ENCODE measurements around the gene IL13.

IL13 gene

DNA sequence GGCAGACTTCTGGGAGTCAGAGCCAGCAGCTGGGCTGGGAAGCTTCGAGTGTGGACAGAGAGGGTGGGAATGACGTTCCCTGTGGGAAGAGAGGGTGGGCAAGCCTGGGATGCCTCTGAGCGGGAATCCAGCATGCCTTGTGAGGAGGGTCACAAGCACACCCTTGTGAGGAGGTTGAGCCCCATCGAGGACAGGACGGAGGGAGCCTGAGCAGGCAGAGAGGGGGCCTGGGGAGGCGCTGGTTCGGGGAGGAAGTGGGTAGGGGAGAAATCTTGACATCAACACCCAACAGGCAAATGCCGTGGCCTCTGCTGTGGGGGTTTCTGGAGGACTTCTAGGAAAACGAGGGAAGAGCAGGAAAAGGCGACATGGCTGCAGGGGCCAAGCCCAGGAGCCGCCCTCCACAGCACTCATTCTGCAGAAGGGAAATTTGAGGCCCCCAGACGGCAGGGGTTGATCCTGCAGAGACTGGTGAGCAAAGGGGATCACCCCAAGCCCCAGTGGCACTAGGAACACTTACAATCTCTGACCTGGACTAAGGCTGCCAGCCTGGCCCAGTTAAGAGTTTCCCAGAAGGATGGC, 1.1 kb upstream of the IL13 start:
- no peak for DNase-seq

DNA sequence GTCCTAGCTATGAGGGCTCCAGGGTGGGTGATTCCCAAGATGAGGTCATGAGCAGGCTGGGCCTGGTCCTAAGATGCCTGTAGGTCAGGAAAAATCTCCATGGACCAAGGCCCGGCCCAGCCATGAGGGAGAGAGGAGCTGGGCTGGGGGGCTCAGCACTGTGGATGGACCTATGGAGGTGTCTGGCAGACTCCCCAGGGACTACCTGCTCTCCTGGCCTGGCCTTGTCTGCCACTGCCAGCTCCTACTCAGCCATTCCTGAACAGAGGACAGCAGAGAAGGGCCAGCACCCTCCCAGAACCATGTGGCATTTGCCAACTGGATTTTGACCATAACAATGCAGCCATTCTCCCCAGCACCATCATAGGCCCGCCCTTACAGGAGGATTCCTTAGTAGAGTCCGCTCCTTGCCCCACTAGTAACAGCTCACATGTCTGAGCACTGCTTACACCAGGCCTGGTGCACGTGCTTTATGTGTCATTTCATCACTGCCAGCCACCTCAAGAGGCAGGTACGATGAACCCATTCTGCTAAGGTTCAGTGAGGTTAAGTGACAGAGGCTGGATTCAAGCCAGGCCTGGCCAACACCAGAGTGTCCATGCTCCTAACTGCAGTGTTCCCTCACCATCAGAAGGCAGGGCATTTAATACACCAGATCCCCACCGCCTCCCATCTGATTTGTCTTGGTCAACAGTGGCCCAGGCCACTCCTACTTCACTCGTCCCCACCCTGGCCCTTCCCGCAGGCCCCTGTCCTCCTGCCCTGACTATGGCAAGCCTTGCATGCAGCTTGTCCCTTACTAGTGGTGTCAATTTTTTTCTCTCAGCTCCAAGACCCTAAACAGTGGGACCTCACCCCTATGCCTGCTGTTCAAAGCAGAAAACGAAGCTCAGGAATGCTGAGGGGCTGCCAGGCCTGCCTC, 669 bp downstream of the IL13 start:
- no peak for DNase-seq

DNA sequence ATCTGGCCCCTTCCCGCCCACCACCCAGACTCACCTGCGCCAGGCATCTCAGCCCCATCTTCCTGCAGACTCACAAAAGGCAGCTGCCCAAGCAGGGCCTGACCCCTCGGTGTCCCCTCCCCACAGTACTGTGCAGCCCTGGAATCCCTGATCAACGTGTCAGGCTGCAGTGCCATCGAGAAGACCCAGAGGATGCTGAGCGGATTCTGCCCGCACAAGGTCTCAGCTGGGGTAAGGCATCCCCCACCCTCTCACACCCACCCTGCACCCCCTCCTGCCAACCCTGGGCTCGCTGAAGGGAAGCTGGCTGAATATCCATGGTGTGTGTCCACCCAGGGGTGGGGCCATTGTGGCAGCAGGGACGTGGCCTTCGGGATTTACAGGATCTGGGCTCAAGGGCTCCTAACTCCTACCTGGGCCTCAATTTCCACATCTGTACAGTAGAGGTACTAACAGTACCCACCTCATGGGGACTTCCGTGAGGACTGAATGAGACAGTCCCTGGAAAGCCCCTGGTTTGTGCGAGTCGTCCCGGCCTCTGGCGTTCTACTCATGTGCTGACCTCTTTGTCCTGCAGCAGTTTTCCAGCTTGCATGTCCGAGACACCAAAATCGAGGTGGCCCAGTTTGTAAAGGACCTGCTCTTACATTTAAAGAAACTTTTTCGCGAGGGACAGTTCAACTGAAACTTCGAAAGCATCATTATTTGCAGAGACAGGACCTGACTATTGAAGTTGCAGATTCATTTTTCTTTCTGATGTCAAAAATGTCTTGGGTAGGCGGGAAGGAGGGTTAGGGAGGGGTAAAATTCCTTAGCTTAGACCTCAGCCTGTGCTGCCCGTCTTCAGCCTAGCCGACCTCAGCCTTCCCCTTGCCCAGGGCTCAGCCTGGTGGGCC, 1.9 kb downstream of the IL13 start:
- no peak for DNase-seq

DNA sequence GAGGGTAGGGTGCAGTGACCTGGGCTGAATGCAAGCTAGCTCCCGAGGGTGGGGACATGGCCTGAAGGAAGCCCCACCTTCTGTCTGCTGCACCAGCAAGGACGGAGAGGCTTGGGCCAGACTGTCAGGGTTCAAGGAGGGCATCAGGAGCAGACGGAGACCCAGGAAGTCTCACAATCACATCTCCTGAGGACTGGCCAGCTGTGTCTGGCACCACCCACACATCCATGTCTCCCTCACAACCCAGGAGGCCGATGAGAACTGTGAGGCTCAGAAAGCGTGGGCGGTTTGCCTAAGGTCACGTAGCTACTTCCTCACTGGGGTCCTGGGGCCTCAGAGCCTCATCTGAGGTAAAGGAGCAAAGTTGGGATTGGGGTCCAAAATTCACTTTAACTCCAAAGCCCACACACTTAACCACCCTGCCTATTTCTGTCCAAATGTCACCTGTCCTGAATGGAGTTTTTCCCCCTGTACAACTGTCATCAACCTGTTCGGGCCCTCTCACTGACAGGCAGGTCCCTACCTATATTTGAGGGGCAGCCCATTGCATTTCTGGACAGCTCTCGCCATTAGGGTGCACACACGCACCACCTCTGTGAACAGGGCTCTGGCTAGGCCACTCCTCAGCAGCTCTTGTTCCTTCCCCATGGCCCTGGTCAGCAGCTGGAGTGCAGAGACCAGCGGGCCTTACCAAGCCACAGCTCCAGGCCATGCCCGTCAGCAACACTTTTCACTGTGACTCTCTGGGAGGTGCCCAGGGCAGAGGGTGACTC, 3.4 kb downstream of the IL13 start:
- DNase-seq: no peak

DNA sequence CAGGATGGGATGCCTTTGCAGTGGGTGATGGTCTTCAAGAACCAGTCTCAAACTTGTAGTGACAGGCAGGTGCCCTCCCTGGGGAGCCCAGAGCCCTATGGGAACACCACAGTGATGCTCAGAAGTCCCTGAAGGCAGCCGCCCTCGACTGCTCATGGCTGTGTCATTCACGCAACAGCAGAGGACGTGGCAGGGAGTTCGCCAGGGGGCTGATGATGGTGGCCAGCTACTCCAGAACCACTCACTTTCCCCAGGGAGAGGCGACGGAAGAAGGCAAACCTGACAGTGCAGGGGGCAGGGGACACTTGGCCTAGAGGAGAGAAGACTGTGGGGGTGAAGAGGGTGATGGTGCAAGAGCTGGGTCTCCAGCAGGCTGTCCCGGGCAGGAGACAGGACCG, 4.0 kb downstream of the IL13 start:
- no peak for DNase-seq

DNA sequence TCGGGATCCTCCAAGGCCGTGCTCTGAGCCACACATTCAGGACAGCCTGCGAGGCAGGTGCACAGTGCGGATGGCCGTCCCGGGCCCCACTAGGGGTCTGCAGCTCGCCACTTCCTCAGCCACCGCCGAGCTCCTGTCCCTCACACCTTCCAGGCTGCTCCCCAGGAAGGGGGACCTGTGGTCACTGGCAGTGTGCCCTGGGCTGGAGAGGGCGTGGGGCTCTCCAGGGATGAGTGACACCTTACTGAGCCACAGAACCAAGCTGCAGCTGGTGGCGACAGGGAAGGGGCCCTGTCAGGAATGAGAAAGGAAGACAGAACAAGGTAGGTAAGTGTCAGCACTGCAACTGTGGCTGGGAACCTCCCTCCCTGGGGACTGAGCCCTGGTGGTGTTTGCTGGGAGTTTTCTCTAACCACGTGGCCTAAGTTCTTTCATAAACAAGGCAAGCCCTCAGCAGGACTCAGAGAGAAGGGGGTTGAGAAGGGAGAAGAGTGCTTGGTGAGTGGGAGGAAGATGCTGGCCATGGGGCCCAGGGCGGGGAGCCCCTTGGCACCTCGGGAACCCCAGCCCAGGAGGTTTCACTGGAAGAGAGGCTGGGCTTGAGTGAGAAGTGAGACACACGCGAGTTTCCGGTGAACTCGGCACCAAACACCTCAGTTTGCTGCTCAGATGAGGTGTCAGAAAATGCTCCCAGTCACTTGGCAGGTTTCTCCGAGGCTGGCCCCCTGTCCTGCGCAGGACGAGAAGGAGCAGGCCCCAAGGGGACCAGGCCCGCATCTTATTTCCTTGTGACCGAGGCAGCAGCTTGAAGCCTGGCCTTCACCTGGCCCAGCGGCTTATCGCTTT, 5.2 kb downstream of the IL13 start:
- no peak for DNase-seq

DNA sequence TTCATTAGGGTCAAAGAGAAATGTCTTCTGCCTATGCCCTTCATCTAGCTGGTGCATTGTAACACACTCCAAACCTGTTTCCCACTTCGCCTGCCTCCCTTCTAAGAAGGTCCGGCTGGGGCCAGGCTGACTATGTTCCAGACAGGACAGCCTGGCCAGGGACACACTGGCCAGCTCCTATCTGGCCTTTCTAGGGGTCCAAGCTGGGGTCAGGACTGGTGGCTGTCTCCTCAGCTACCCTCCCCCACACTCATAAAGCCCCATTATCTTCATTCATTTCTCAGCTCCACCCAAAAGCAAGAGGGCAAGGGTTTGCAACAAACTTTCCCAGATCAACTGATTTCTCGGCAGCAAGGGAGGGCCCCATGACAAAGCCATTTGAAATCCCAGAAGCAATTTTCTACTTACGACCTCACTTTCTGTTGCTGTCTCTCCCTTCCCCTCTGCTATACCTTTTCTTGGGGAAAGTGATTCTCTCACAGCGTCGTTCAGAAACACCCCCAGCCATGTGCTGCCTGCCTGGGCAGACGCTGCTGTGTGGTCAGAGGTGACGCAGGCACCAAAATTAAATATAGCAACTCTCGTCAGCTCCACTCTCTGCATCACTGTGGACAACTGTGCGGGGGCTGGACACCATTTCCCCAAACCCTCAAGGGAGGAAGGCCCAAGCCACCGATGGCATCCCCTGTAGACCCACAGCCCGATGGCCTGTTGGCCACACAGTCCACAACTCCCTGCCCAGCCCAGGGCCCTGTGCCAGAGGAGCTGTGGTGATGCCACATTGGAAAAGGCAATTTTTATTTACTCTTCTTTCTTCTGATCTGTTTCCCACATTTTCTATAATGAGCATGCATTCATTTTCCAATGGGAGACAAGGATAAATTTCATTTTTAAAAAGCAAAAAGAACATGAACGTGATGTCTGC, 6.1 kb downstream of the IL13 start:
- no peak for DNase-seq

DNA sequence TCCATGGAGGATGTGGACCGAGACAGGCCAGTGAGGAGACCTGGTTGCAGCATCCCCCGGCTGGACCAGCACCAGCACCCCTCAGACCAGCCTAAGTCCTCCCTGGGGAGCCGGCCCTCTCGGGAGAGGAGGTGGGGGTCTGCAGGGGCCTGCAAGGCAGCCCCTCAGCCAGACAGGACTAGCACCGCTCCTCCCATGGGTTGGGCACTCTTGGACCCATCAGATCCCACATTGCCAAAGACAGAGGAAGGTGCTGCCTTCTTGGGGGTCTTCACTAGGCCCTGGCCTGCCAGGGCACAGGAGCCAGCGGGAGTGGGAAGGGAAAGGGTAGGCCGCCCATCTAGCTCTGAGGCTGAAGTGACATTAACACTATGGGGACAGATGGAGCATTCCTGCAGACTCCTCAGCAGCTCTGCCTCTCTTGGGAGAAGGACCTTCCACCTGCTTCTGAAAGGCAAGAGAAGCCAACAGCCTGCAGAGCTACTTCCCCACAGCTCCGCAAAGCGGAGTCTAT, 6.8 kb downstream of the IL13 start:
- no peak for DNase-seq

DNA sequence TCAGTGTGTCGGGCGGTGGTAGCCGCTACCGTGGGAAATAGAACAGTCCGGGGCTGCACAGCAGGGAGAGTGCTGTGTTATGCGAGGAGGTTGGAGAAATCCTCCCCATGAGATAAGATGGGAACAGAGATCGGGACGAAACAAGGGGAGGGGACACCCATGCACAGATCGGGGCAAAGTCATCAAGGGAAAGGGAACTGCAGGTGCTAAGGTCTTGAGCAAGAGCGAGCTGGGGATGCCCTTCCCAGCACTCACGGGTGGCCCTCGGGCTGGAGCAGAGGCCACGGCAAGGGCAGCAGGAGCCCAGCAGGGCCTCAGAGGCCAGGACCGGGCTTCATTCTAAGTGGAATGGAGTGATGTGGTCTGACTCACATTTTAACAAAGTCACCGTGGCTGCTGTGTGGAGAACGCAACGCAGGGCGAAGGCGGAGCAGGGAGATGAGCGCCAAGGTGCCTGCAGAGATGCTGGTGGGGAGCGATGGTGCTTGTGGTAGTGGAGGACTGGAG, 7.7 kb downstream of the IL13 start:
- DNase-seq: no peak

DNA sequence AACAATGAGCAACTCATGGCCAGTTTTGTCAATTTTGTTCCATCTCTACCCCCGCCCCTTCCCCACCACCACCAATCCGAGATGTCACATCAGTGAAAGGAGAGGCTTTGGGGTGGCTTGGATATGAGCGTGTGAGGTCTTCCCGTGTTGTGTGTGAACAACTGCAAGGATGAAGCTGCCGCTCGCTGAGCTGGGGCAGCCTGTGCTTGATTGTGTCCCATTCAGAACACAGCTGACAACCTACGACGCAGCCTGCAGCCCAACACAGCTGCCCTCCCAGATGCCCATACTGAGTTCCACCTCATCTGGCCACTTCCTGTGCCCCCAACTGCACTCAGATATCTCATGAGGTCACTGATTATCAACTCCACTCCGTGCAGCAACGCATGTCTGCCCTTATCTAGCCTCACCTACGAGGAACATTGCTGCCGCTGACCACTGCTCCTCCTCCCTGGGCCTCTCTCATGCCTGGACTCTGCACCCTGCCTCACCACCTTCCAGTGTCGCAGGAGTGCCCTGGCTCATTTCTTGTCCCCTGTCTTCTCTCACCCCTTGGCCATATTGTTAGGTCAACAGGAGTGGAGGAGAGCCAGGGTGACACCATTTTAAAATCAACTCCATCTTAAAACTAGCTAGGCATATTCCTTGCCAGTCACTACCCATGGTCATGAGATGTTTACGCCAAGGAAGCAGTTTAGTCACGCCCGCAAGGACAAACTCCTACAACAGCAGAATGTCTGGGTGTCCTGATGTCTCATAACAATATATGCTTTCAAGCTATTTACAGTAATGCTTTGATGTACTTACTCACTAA, 8.5 kb downstream of the IL13 start:
- DNase-seq: no peak

DNA sequence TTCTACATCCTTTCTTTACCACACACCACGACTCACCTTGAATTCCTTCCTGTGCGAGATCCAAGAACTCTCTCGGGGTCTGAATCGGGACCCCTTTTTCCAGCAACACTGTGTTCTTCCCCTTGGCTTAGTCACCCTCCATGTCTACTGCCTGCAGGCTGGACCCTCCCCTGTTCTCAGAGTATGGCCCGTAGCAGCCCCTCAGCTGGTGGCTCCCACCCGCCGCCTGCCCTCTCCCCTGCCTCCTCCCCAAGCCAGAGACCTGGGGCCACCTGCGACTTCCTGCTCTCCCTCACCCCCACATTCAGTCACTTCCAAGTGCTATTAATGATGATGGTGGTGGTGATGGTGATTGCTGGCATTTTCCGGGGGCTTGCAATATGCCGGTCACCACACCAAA, 9.3 kb downstream of the IL13 start:
- no peak for DNase-seq

DNA sequence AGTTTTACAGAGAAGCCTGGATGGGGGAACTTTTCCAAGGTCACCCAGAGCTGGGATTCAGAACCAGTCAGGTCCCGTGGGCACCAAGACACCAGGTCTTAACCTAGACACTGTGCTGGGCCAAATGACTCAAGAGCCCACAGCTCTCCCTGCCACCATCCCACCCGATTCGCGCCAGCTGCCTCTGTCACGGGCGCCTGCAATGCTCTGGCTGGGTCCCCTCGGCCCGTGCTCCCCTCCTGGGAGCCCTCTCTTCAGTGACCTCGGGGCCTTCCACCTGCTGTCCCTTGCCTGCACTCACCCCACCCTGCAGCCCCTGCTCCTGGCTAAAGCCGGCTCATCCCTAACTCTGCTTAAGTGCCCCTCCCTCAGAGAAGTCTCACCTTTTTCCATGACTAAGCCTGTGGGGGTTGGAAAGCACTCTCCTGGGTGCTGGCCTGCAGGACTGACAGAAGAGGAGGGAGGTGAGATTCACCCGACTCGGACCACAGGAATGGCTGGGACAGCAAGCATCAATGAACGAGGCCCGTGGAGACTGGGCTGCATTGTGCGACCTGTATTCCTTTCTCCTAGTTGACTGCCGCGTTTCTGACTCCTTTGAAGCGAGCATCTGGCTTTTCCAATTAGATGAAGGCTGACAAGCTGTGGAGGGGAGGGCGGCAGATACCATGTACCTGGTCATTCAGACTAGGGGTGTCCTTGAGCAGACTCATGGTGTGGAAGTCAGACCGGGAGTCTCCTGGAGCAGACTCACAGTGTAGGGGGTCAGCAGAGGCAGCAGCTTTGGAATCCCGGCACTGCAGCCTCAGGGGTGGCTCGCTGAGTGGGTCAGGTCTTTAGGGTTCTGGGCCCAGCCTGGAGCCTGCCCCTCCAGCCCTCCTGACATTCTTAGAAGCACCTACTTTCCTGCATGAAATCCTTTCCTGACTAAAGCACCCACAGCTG, 10.1 kb downstream of the IL13 start:
- no peak for DNase-seq

DNA sequence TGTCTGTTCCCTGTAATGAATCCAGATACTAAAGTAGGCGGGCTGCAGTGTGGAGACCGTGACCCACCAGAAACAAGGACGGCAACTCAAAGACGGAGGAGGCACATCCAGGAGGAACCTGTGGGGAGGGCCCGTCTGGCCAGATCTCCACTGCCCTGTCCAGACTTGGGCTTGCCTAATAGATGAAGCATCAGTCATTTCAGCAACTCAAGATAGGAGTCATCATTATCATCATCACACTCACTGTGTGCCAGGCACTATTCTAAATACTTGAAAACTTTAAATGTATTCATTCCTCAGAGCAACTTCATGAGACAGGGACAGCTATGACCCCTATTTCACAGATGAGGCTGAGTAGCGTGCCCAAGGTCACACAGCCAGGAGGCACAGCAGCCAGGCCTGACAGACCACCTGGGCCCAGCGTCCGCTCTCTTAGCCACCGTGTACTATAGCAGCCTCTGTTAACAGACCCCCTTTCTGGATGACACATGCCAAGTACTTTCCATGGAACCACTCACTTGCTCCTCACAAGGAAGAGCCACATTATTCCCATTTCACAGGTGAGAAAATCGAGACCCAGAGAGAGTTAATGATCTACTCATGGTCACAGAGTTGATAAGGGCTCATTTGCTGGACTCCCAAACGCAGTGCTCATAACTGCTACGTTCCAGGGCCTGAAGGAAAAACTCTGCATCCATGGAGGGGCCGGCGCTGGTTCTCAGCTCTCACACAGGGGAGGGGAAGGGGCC, 10.9 kb downstream of the IL13 start:
- DNase-seq: no peak

DNA sequence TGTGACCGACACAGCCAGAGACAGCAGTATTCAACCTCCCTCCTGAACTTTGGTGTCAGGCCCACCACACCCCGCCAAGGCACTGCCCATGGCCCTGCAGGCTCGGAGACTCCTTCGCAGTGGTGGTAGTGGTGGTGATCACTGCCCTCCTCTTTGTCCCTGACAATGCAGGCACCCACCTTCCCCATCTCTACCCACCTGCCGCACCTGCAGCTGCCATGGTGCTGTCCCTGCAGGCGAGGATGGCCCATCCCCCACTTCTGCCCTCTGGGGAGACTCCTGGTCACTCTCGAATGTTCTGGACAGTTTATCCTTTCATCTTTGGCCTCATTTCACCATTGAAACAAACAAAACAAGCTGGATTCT, 11.5 kb downstream of the IL13 start:
- DNase-seq: no peak

DNA sequence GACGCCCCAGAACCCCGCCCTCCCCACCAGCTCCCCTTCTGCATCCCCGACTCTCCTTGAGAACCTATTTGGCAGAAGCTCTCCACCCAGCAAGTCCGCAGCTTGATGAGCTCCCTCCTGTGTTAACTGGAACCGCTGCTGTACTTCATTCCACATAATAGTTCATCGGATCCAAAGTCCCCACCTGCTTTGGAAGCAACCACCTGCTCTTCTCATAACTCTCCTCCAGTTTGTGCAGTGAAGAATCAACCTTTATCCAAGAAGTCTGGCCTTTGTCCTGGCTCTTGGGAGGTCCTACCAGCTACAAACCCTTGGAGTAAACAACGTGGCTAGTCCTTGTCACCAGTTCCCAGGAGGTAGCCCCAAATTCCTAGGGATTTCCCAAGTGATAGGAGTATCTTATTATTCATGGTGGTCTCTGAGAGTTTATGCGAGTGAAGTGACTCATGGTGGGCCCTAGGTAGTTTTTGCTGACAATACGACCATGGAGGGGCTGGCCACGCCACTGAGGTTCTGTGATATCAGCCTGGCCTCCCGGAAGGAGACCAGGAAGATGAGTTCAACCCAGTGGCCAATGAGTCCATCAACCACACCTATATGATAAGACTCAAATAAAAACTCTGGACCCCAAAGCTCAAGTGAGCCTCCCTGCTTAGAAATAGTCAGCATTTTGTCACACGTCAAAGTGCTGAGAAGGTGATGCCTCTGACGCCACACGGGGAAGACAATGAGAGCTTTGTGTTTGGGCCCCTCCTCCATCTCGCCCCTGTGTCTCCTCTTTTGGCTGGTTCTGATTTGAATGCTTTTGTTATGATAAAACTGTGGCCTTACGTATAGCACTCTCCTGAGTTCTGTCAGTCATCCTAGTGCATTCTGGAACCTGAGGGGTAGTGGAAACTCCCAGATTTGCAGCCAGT, 12.3 kb downstream of the IL13 start:
- DNase-seq: no peak

DNA sequence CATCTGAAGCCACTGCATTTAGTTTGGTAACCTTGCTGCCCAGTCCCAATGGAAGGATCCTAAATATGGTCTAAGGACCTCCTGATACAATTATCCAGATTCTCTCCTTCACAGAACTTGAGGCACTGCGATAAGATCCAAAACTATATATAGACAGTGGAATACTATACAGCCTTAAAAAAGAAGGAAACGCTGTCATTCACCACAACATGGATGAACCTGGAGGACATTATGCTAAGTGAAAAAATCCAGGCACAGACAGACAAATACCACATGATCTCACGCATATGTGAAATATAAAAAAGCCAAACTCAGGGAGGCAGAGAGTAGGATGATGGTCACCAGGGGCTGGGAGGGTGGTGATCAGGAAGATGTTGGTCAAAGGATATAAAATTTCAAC, 13.0 kb downstream of the IL13 start:
- DNase-seq: no peak
